Small intestine (tissue), 7 donors: ENCODE data around the gene MAP4K5. TPM values are rescaled to one million over a fixed set of nuclear protein-coding genes. Genes with fewer than 3 reads are reported as not detected.
A peak's percentile ranks its signal among the peaks of the same experiment; 100 is the strongest.

ENCODE experiments used
- DNase-seq, 2 donors: peaks; one replicate each; pipeline versions ENCODE4 v3.0.0 to v3.0.0-alpha.2; 2013
- FAIRE-seq: peaks from 2 replicates; lab custom pipeline; 2012; peaks lifted over from hg19 to GRCh38; lab: Jason Lieb, UNC
- H3K27ac ChIP-seq, 3 donors: one replicate each; pipeline ENCODE4 v1.5.1; 2013; ENCODE audit warnings: low read length in 2 of 3, mild to moderate bottlenecking in 2 of 3, control low read depth in 1 of 3, inconsistent platforms in 1 of 3, low read depth in 1 of 3, moderate library complexity in 1 of 3
- H3K27me3 ChIP-seq, 3 donors: one replicate each; pipeline ENCODE4 v1.6.1; 2013; ENCODE audit warnings: low read length in 3 of 3, inconsistent platforms in 1 of 3; ENCODE audit not compliant: control insufficient read depth in 3 of 3, insufficient read depth in 3 of 3
- H3K36me3 ChIP-seq, 3 donors: one replicate each; pipeline ENCODE4 v1.6.1; 2013; ENCODE audit warnings: low read length in 3 of 3, inconsistent platforms in 1 of 3, low read depth in 1 of 3, mild to moderate bottlenecking in 1 of 3, moderate library complexity in 1 of 3; ENCODE audit not compliant: control insufficient read depth in 3 of 3, insufficient read depth in 2 of 3
- H3K4me1 ChIP-seq, 3 donors: one replicate each; pipeline ENCODE4 v1.6.1; 2013; ENCODE audit warnings: low read length in 2 of 3, inconsistent platforms in 1 of 3, low read depth in 1 of 3, mild to moderate bottlenecking in 1 of 3, moderate library complexity in 1 of 3; ENCODE audit not compliant: control insufficient read depth in 3 of 3, insufficient read depth in 2 of 3
- H3K4me3 ChIP-seq, 3 donors: one replicate each; pipeline ENCODE4 v1.5.1; 2013; ENCODE audit warnings: low read length in 3 of 3, control low read depth in 1 of 3, inconsistent platforms in 1 of 3, low read depth in 1 of 3, mild to moderate bottlenecking in 1 of 3, moderate library complexity in 1 of 3
- H3K9me3 ChIP-seq, 2 donors: one replicate each; pipeline ENCODE4 v1.6.1; 2013; ENCODE audit warnings: low read depth in 1 of 2, low read length in 1 of 2; ENCODE audit not compliant: control insufficient read depth in 2 of 2, insufficient read depth in 1 of 2
- WGBS, 3 donors: extraction: QIAGEN DNeasy Blood & Tissue Kit; methylation state at CpG; one replicate each; pipeline ENCODE4 v1.1.7; 2013; 5-methylcytosine and 5-hydroxymethylcytosine counted together
- polyA plus RNA-seq, 4 donors: library from polyadenylated mRNA; stranded (reverse) in 3 of 4; unstranded in 1 of 4; fragments of 200-250 nt in 3 of 4; fragments of 120-200 nt in 1 of 4; gene quantifications; one replicate each; pipeline versions ENCODE4 v1.2.1 to v1.2.3, GENCODE V29; 2013
- donor health status: healthy with polysubstance abuse.
- donor health status: control.
- donor health status: control.
- donor health status: Bipolar disorder and iron deficiency.
- donor health status: healthy.

Gene MAP4K5
- polyA plus RNA-seq, 4 donors, result 11.1 to 28.9 (median 15.0) TPM

GRCh38 chr14:50453869-50454268 is 78.5 kb downstream of the MAP4K5 start:
- FAIRE-seq, result no peak
- Histone ChIP-seq H3K4me3 (no peak overlapping the region), H3K27me3 (no peaks in the 10 kb centered on the region), H3K36me3 (peaks cover 7 to 14% (median 14%) of the 10 kb centered on the region in 3 donors), H3K4me1 (no peaks in the 10 kb centered on the region), H3K9me3 (no peaks in the 10 kb centered on the region), H3K27ac (no peak overlapping the region)
- no peak for DNase-seq
- WGBS, 3 donors, result 98 to 99% (median 99%) methylated on average over 2 of the region's 2 CpGs

- 72 to 83% (median 74%) methylated on average over 3 of the region's 3 CpGs for WGBS, 3 donors
- no peaks in the 10 kb centered on the region for H3K4me1 ChIP-seq
- H3K4me3 ChIP-seq, result no peak overlapping the region
- H3K9me3 ChIP-seq, result no peaks in the 10 kb centered on the region
- no peaks in the 10 kb centered on the region for H3K27me3 ChIP-seq
- peaks cover 7 to 14% (median 11%) of the 10 kb centered on the region in 3 donors for H3K36me3 ChIP-seq
- no peak for FAIRE-seq
- DNase-seq, result no peak
- no peak overlapping the region for H3K27ac ChIP-seq
Observed at GRCh38 chr14:50452979-50453705, 79.2 kb downstream of the MAP4K5 start.

GRCh38 chr14:50452296-50452695 is 80.1 kb downstream of the MAP4K5 start:
- WGBS, 3 donors, result 92 to 98% (median 95%) methylated on average over 1 of the region's 1 CpG
- DNase-seq (no peak), FAIRE-seq (no peak)
- H3K4me1 ChIP-seq, result no peaks in the 10 kb centered on the region
- no peak overlapping the region for H3K27ac ChIP-seq
- H3K36me3 ChIP-seq, result peaks cover 7 to 14% (median 10%) of the 10 kb centered on the region in 3 donors
- H3K9me3 ChIP-seq, result no peaks in the 10 kb centered on the region
- no peak overlapping the region for H3K4me3 ChIP-seq
- H3K27me3 ChIP-seq, result no peaks in the 10 kb centered on the region

- Histone ChIP-seq H3K27me3 (no peaks in the 10 kb centered on the region), H3K4me1 (no peaks in the 10 kb centered on the region), H3K9me3 (no peaks in the 10 kb centered on the region), H3K4me3 (no peak overlapping the region), H3K36me3 (peaks cover 6 to 10% (median 8%) of the 10 kb centered on the region in 3 donors), H3K27ac (no peak overlapping the region)
- 93 to 97% (median 95%) methylated on average over 6 of the region's 6 CpGs for WGBS, 3 donors
- FAIRE-seq (no peak), DNase-seq (no peak)
Observed at GRCh38 chr14:50451854-50452253, 80.5 kb downstream of the MAP4K5 start.

- no peak overlapping the region for H3K27ac ChIP-seq
- no peaks in the 10 kb centered on the region for H3K9me3 ChIP-seq
- WGBS, 3 donors, result 0 to 36% (median 32%) methylated on average over 1 of the region's 1 CpG
- H3K27me3 ChIP-seq, result no peaks in the 10 kb centered on the region
- no peaks in the 10 kb centered on the region for H3K4me1 ChIP-seq
- FAIRE-seq, result peak; percentile 55
- no peak overlapping the region for H3K4me3 ChIP-seq
- peaks cover 9 to 17% (median 13%) of the 10 kb centered on the region in 3 donors for H3K36me3 ChIP-seq
- peak in 1 of 2 donors; percentile 18 for DNase-seq
Observed at GRCh38 chr14:50447461-50447860, 84.9 kb downstream of the MAP4K5 start.

- no peak overlapping the region for H3K4me3 ChIP-seq
- no peak overlapping the region for H3K27ac ChIP-seq
- H3K4me1 ChIP-seq, result no peaks in the 10 kb centered on the region
- H3K27me3 ChIP-seq, result no peaks in the 10 kb centered on the region
- peak; percentile 61 for FAIRE-seq
- H3K36me3 ChIP-seq, result peaks cover 0 to 14% (median 6%) of the 10 kb centered on the region in 3 donors
- DNase-seq, result no peak
- H3K9me3 ChIP-seq, result peaks cover 0 to 6% of the 10 kb centered on the region in 2 donors
Observed at GRCh38 chr14:50434528-50434927, 97.8 kb downstream of the MAP4K5 start.

GRCh38 chr14:50432131-50432530 is 100.2 kb downstream of the MAP4K5 start:
- WGBS, 3 donors, result 97 to 100% (median 100%) methylated on average over 1 of the region's 1 CpG
- H3K27ac ChIP-seq, result no peak overlapping the region
- no peak for FAIRE-seq
- peaks cover 0 to 11% (median 5%) of the 10 kb centered on the region in 3 donors for H3K36me3 ChIP-seq
- H3K4me3 ChIP-seq, result no peak overlapping the region
- DNase-seq, result peak in 1 of 2 donors; percentile 27
- H3K4me1 ChIP-seq, result no peaks in the 10 kb centered on the region
- H3K27me3 ChIP-seq, result no peaks in the 10 kb centered on the region
- peaks cover 0 to 6% of the 10 kb centered on the region in 2 donors for H3K9me3 ChIP-seq

GRCh38 chr14:50425816-50426215 is 106.6 kb downstream of the MAP4K5 start:
- FAIRE-seq (no peak), DNase-seq (no peak)
- H3K4me3 ChIP-seq, result no peak overlapping the region
- H3K27ac ChIP-seq, result no peak overlapping the region
- WGBS, 3 donors, result 88 to 93% (median 91%) methylated on average over 3 of the region's 3 CpGs
- H3K27me3 ChIP-seq, result no peaks in the 10 kb centered on the region
- H3K9me3 ChIP-seq, result no peaks in the 10 kb centered on the region
- H3K4me1 ChIP-seq, result no peaks in the 10 kb centered on the region
- H3K36me3 ChIP-seq, result peaks cover 4 to 16% (median 12%) of the 10 kb centered on the region in 3 donors
